Ishikawa (cell line): ENCODE results near the gene CTXN3.

Source experiments
- CEBPB ChIP-seq: IDR thresholded peaks from 2 replicates; pipeline ENCODE4 v1.6.1; 2012
- CREB1 ChIP-seq: IDR thresholded peaks from 2 replicates; pipeline ENCODE4 v1.6.1; 2012; ENCODE audit warnings: low read depth
- EGR1 ChIP-seq: IDR thresholded peaks from 2 replicates; pipeline ENCODE4 v1.6.1; 2012
- EP300 ChIP-seq: IDR thresholded peaks from 2 replicates; pipeline ENCODE4 v1.6.1; 2012; ENCODE audit warnings: borderline replicate concordance
- FOXM1 ChIP-seq: IDR thresholded peaks from 2 replicates; pipeline ENCODE4 v1.6.1; 2012; ENCODE audit warnings: low read depth, borderline replicate concordance
- NFIC ChIP-seq: IDR thresholded peaks from 2 replicates; pipeline ENCODE4 v1.6.1; 2012
- RAD21 ChIP-seq: IDR thresholded peaks from 2 replicates; pipeline ENCODE4 v1.6.1; 2012; ENCODE audit warnings: low read depth
- TAF1 ChIP-seq: IDR thresholded peaks from 2 replicates; pipeline ENCODE4 v1.6.1; 2012; ENCODE audit warnings: low read depth, mild to moderate bottlenecking
- TCF12 ChIP-seq: IDR thresholded peaks from 2 replicates; pipeline ENCODE4 v1.6.1; 2012; ENCODE audit warnings: low read depth
- TEAD4 ChIP-seq: IDR thresholded peaks from 2 replicates; pipeline ENCODE4 v1.6.1; 2012
- USF1 ChIP-seq: IDR thresholded peaks from 2 replicates; pipeline ENCODE4 v1.6.1; 2012
- YY1 ChIP-seq: IDR thresholded peaks from 2 replicates; pipeline ENCODE4 v1.6.1; 2012; ENCODE audit warnings: low read depth
- ZBTB7A ChIP-seq: IDR thresholded peaks from 2 replicates; pipeline ENCODE4 v1.6.1; 2012; ENCODE audit warnings: low read depth
- TF ChIP-seq, protein P1 (sequence below): IDR thresholded peaks from 2 replicates; pipeline ENCODE4 v1.6.1; 2012; ENCODE audit warnings: low read depth, mild to moderate bottlenecking
- TF ChIP-seq, protein P2 (sequence below): IDR thresholded peaks from 2 replicates; pipeline ENCODE4 v1.6.1; 2012

Gene CTXN3

DNA sequence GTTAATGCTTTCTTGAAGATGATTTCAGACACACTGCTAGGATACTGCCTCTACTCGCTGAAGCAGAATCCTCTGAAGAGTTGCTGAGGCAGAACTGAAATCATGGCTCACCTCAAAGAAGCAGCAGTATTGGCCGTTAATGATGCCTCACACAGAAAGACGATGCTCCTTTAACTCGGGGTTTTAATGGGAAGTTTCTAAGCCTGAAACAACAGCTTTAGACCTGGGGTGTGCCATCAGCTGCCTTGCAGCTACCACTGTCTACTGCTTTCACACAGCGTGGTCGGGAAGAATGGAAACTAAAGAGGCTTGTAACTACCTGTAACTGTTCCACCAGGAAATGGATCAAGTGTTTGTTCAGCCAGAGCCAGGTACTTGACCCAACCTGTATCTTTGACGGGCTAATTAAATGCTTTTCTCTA, at the start of gene CTXN3:
CTXN3 (plus strand) TSS at position 65 of the 422 bp plus-strand sequence. CDS start 8,440 bp downstream, outside the sequence.
- no peak for TF ChIP-seq TAF1
- no peak for TF ChIP-seq NFIC
- no peak for TF ChIP-seq FOXM1
- no peak for TF ChIP-seq TEAD4

DNA sequence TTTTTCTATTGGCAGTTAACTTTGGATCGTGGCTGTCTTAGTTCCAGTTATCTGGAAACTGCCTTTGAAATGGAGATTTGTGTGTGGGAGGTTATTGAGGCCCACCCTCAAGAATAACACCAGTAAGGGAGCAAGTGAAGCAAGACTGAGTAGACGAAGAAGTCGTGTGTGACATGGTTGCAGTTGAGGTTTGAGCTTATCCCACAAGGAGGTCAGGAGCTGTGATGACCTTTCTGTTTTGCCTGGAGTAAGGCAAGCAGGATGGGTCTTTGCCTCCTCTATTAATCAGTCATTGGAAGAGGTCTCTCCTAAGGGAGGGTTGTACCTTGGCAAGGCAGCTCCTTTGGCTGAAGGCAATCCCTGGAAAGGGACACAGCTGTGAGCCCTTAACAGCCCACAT, 49.6 kb upstream of the CTXN3 start:
- TF ChIP-seq ZBTB7A (no peak), FOXM1 (no peak), RAD21 (no peak), USF1 (no peak), YY1 (no peak), CREB1 (no peak), TEAD4 (no peak), TAF1 (no peak), NFIC (no peak)
- TF ChIP-seq, protein P1, sequence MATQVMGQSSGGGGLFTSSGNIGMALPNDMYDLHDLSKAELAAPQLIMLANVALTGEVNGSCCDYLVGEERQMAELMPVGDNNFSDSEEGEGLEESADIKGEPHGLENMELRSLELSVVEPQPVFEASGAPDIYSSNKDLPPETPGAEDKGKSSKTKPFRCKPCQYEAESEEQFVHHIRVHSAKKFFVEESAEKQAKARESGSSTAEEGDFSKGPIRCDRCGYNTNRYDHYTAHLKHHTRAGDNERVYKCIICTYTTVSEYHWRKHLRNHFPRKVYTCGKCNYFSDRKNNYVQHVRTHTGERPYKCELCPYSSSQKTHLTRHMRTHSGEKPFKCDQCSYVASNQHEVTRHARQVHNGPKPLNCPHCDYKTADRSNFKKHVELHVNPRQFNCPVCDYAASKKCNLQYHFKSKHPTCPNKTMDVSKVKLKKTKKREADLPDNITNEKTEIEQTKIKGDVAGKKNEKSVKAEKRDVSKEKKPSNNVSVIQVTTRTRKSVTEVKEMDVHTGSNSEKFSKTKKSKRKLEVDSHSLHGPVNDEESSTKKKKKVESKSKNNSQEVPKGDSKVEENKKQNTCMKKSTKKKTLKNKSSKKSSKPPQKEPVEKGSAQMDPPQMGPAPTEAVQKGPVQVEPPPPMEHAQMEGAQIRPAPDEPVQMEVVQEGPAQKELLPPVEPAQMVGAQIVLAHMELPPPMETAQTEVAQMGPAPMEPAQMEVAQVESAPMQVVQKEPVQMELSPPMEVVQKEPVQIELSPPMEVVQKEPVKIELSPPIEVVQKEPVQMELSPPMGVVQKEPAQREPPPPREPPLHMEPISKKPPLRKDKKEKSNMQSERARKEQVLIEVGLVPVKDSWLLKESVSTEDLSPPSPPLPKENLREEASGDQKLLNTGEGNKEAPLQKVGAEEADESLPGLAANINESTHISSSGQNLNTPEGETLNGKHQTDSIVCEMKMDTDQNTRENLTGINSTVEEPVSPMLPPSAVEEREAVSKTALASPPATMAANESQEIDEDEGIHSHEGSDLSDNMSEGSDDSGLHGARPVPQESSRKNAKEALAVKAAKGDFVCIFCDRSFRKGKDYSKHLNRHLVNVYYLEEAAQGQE, result no peak

DNA sequence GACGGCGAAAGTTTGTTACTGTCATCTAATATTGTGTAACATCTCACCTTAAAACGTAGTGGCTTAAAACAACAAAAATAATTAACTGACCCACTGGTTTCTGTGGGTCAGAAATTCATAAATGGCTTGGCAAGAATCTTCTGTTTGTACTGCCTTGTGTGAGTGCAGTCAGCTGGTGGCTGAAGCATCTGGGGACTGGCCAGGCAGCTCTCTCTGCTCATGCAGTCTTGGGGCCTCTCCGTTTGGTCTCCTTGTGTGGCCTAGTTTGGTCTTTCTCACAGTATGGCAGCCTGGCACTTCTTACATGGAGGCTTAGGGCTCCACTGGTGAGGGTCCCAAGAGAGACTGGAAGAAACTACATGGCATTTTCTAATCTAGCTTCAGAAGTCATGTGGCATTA, 49.0 kb upstream of the CTXN3 start:
- TF ChIP-seq USF1, result no peak
- TF ChIP-seq EP300, result no peak
- TF ChIP-seq, protein P1, result no peak
- no peak for TF ChIP-seq EGR1
- TF ChIP-seq NFIC, result no peak
- no peak for TF ChIP-seq TCF12
- TF ChIP-seq, protein P2, sequence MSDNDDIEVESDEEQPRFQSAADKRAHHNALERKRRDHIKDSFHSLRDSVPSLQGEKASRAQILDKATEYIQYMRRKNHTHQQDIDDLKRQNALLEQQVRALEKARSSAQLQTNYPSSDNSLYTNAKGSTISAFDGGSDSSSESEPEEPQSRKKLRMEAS, result no peak
- no peak for TF ChIP-seq TEAD4
- no peak for TF ChIP-seq CREB1
- TF ChIP-seq YY1, result no peak
- TF ChIP-seq TAF1, result no peak
- no peak for TF ChIP-seq RAD21
- TF ChIP-seq ZBTB7A, result no peak
- no peak for TF ChIP-seq FOXM1
- TF ChIP-seq CEBPB, result no peak

- TF ChIP-seq TAF1, result no peak
- TF ChIP-seq EP300, result no peak
- no peak for TF ChIP-seq CREB1
- TF ChIP-seq, protein P2, result no peak
- no peak for TF ChIP-seq YY1
- TF ChIP-seq RAD21, result no peak
- TF ChIP-seq, protein P1, result no peak
- TF ChIP-seq TCF12, result no peak
- no peak for TF ChIP-seq TEAD4
- TF ChIP-seq USF1, result no peak
- no peak for TF ChIP-seq EGR1
- no peak for TF ChIP-seq NFIC
- no peak for TF ChIP-seq ZBTB7A
- no peak for TF ChIP-seq CEBPB
Observed at GRCh38 chr5:127601111-127601510, 47.8 kb upstream of the CTXN3 start.
